22Rv1 (cell line): ENCODE data around the gene SLC6A20.

ENCODE experiments used
- H3K27ac ChIP-seq: fragments of 450-650 bp; 2 replicates; pipeline ENCODE4 v1.5.1; 2017
- CTCF ChIP-seq: fragments of 450-650 bp; IDR thresholded peaks from 2 replicates; pipeline ENCODE4 v1.5.1; 2017; ENCODE audit warnings: mild to moderate bottlenecking
- ZFX ChIP-seq: fragments of 450-650 bp; IDR thresholded peaks from 2 replicates; pipeline ENCODE4 v1.6.1; 2017; ENCODE audit warnings: antibody characterized with exemption, borderline replicate concordance

Gene SLC6A20

GRCh38 chr3:45705839-45706808 is 90.2 kb downstream of the SLC6A20 start:
- no peak overlapping the region for H3K27ac ChIP-seq
- TF ChIP-seq CTCF (no peak), ZFX (no peak)
